Smooth muscle cell (in vitro differentiated cells): ENCODE results near the gene GREB1L. TPM values are rescaled to one million over a fixed set of nuclear protein-coding genes. Genes with fewer than 3 reads are reported as not detected.

Experiments
- DNase-seq: peaks from one replicate; lab custom pipeline; 2025; ENCODE audit not compliant: unreplicated experiment; lab: John Stamatoyannopoulos, UW
- H2AFZ ChIP-seq: fragments of 200-600 bp; sonication (generic); 2 replicates; pipeline ENCODE4 v1.6.0; 2016; ENCODE audit warnings: antibody characterized with exemption, low read depth, mild to moderate bottlenecking
- H3F3A ChIP-seq: fragments of 200-600 bp; sonication (generic); 2 replicates; pipeline ENCODE4 v1.6.0; 2017; ENCODE audit warnings: antibody characterized with exemption, low read depth
- H3K27ac ChIP-seq: fragments of 200-600 bp; sonication (generic); 2 replicates; pipeline ENCODE4 v1.5.1; 2016; ENCODE audit warnings: low read depth, mild to moderate bottlenecking
- H3K27me3 ChIP-seq: fragments of 200-600 bp; sonication (generic); 2 replicates; pipeline ENCODE4 v1.6.1; 2016; ENCODE audit warnings: low read depth, mild to moderate bottlenecking
- H3K36me3 ChIP-seq: fragments of 200-600 bp; sonication (generic); 2 replicates; pipeline ENCODE4 v1.5.1; 2016; ENCODE audit warnings: low read depth
- H3K4me1 ChIP-seq: fragments of 200-600 bp; sonication (generic); 2 replicates; pipeline ENCODE4 v1.5.1; 2016; ENCODE audit warnings: low read depth
- H3K4me2 ChIP-seq: fragments of 200-600 bp; sonication (generic); 2 replicates; pipeline ENCODE4 v1.6.0; 2016; ENCODE audit warnings: mild to moderate bottlenecking
- H3K4me3 ChIP-seq: fragments of 200-600 bp; sonication (generic); 2 replicates; pipeline ENCODE4 v1.5.1; 2016; ENCODE audit warnings: mild to moderate bottlenecking
- H3K79me2 ChIP-seq: fragments of 200-600 bp; sonication (generic); 2 replicates; pipeline ENCODE4 v1.6.0; 2016; ENCODE audit warnings: low read depth, mild to moderate bottlenecking
- H3K9ac ChIP-seq: fragments of 200-600 bp; sonication (generic); 2 replicates; pipeline ENCODE4 v1.6.0; 2016; ENCODE audit warnings: low read depth
- H3K9me3 ChIP-seq: fragments of 200-600 bp; sonication (generic); replicated peaks from 2 replicates; pipeline ENCODE4 v1.5.1; 2016; ENCODE audit warnings: low read depth
- H4K20me1 ChIP-seq: fragments of 200-600 bp; sonication (generic); 2 replicates; pipeline ENCODE4 v1.6.0; 2016; ENCODE audit warnings: low read depth
- CTCF ChIP-seq: fragments of 200-600 bp; sonication (generic); IDR thresholded peaks from 2 replicates; pipeline ENCODE4 v1.5.1; 2017; ENCODE audit warnings: borderline replicate concordance, mild to moderate bottlenecking, antibody characterized with exemption; ENCODE audit not compliant: insufficient read depth, poor library complexity, severe bottlenecking
- WGBS: methylation state at CpG from one replicate; pipeline ENCODE4 v1.1.7; 2016; ENCODE audit warnings: low lambda C conversion rate; 5-methylcytosine and 5-hydroxymethylcytosine counted together
- polyA plus RNA-seq: library from polyadenylated mRNA; unstranded; fragments of >200 nt; fragmentation: Nextera tagmentation; extraction: Ambion mirVana; gene quantifications from 2 replicates; pipeline ENCODE4 v1.2.1, GENCODE V29; 2016
- total RNA-seq: library from RNA; depleted of rRNA; stranded (reverse); fragments of >200 nt; gene quantifications from 2 replicates; pipeline ENCODE4 v1.2.3, GENCODE V29; 2014

Gene GREB1L
- total and polyA plus RNA-seq, 2 experiments from 2014 or later: 4.0 to 15.3 TPM

DNA sequence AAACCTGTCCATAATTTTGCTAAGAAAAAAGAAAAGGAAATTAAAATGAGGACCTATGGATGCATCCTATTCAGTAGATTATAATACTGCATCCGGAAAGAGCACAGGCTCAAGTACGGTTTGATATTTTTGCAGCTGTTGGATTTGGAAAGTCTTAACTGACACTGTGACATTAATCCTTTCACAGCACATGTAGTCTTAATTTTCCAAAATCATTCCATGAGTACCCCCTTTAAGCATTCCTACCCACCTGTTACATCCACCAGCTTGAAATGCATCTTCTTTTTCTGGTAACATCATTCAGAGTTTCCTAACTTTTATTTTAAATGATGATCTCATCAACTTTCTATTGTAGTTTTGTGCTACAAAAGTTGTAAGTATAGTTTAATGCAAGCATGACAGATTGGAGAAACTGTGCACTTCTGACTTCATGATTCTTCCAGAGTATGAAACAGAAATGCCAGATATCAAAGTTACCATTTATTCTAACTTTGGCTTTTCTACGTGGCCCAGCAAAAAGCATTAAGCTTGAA is 244.9 kb downstream of the GREB1L start:
- Histone ChIP-seq H3K27ac (no peak overlapping the region), H3K27me3 (no peaks in the 10 kb centered on the region), H3K9ac (no peak overlapping the region), H3K4me2 (no peak overlapping the region), H3F3A (no peaks in the 10 kb centered on the region), H3K79me2 (no peaks in the 10 kb centered on the region), H4K20me1 (no peaks in the 10 kb centered on the region), H3K9me3 (no peaks in the 10 kb centered on the region), H2AFZ (no peak overlapping the region), H3K36me3 (no peaks in the 10 kb centered on the region), H3K4me3 (no peak overlapping the region), H3K4me1 (no peaks in the 10 kb centered on the region)
- TF ChIP-seq CTCF: no peak
- DNase-seq: no peak
- 93% methylated on average over 3 of the region's 3 CpGs for WGBS

- TF ChIP-seq CTCF: peak; percentile 55
- H3K27me3 ChIP-seq: no peaks in the 10 kb centered on the region
- no peaks in the 10 kb centered on the region for H3K4me1 ChIP-seq
- no peak overlapping the region for H3K27ac ChIP-seq
- H3K9ac ChIP-seq: no peak overlapping the region
- no peak overlapping the region for H3K4me2 ChIP-seq
- H3K9me3 ChIP-seq: no peaks in the 10 kb centered on the region
- no peak for DNase-seq
- 55% methylated on average over 6 of the region's 6 CpGs for WGBS
- H2AFZ ChIP-seq: no peak overlapping the region
- H4K20me1 ChIP-seq: no peaks in the 10 kb centered on the region
- H3K36me3 ChIP-seq: no peaks in the 10 kb centered on the region
- no peaks in the 10 kb centered on the region for H3K79me2 ChIP-seq
- H3K4me3 ChIP-seq: no peak overlapping the region
- no peaks in the 10 kb centered on the region for H3F3A ChIP-seq
Measured at GRCh38 chr18:21489119-21489750, 247.2 kb downstream of the GREB1L start.

GRCh38 chr18:21489919-21490495 is 248.0 kb downstream of the GREB1L start:
- H3K79me2 ChIP-seq: no peaks in the 10 kb centered on the region
- no peak overlapping the region for H2AFZ ChIP-seq
- no peaks in the 10 kb centered on the region for H3K27me3 ChIP-seq
- WGBS: 96% methylated on average over 15 of the region's 15 CpGs
- H3K27ac ChIP-seq: no peak overlapping the region
- H3K9me3 ChIP-seq: no peaks in the 10 kb centered on the region
- no peak overlapping the region for H3K4me3 ChIP-seq
- H3K36me3 ChIP-seq: no peaks in the 10 kb centered on the region
- no peak for DNase-seq
- TF ChIP-seq CTCF: no peak
- no peak overlapping the region for H3K9ac ChIP-seq
- no peak overlapping the region for H3K4me2 ChIP-seq
- no peaks in the 10 kb centered on the region for H3F3A ChIP-seq
- H4K20me1 ChIP-seq: no peaks in the 10 kb centered on the region
- H3K4me1 ChIP-seq: no peaks in the 10 kb centered on the region

- Histone ChIP-seq H3K4me2 (no peak overlapping the region), H3K9ac (no peak overlapping the region), H3K4me3 (no peak overlapping the region), H3K36me3 (no peaks in the 10 kb centered on the region), H3K27me3 (no peaks in the 10 kb centered on the region), H3K79me2 (no peaks in the 10 kb centered on the region), H3K27ac (no peak overlapping the region), H3F3A (no peaks in the 10 kb centered on the region), H4K20me1 (no peaks in the 10 kb centered on the region), H3K9me3 (no peaks in the 10 kb centered on the region), H2AFZ (no peak overlapping the region), H3K4me1 (no peaks in the 10 kb centered on the region)
- WGBS: 85% methylated on average over 4 of the region's 4 CpGs
- DNase-seq: no peak
- TF ChIP-seq CTCF: no peak
Measured at GRCh38 chr18:21490748-21491147, 248.7 kb downstream of the GREB1L start.
